SJSA1 (cell line): Measurements from ENCODE around the gene TP53BP1. TPM values are rescaled to one million over a fixed set of nuclear protein-coding genes. Genes with fewer than 3 reads are reported as not detected.
A peak's percentile ranks its signal among the peaks of the same experiment; 100 is the strongest.
"Not testable (repeated sequence)": the region's sequence is repeated elsewhere in the genome, so short reads cannot be mapped to it uniquely, and the experiment has no call there.

ENCODE experiments used
- DNase-seq, 2 experiments: peaks; one replicate each; pipeline ENCODE4 v3.0.0-alpha.2; 2015 to 2020; ENCODE audit warnings: low spot score in 2 of 2, low read depth in 1 of 2
- H3K27ac ChIP-seq: fragments of 250-450 bp; sonication (Bioruptor Pico); 2 replicates; pipeline ENCODE4 v1.5.1; 2020; ENCODE audit warnings: mild to moderate bottlenecking, moderate library complexity
- H3K27me3 ChIP-seq: fragments of 250-450 bp; sonication (Bioruptor Pico); replicated peaks from 2 replicates; pipeline ENCODE4 v1.5.1; 2020; ENCODE audit warnings: mild to moderate bottlenecking, moderate library complexity
- H3K36me3 ChIP-seq: fragments of 250-450 bp; sonication (Bioruptor Pico); 2 replicates; pipeline ENCODE4 v1.5.1; 2020; ENCODE audit warnings: mild to moderate bottlenecking
- H3K4me1 ChIP-seq: fragments of 250-450 bp; sonication (Bioruptor Pico); replicated peaks from 2 replicates; pipeline ENCODE4 v1.6.1; 2021; ENCODE audit warnings: mild to moderate bottlenecking
- H3K4me3 ChIP-seq: fragments of 250-450 bp; sonication (Bioruptor Pico); 2 replicates; pipeline ENCODE4 v1.5.1; 2020; ENCODE audit warnings: mild to moderate bottlenecking
- H3K9me3 ChIP-seq: fragments of 250-450 bp; sonication (Bioruptor Pico); replicated peaks from 2 replicates; pipeline ENCODE4 v1.5.1; 2020; ENCODE audit warnings: mild to moderate bottlenecking
- total RNA-seq: library from RNA; depleted of rRNA; stranded (reverse); fragments of >200 nt; shearing (Covaris generic); gene quantifications from 2 replicates; pipeline ENCODE4 v1.2.3, GENCODE V29; 2014; rRNA removed

TP53BP1 gene
- 22.2 and 31.2 TPM in 2 replicates for total RNA-seq

- peaks cover 35% of the 10 kb centered on the region for H3K36me3 ChIP-seq
- peak within 1 kb of the TSS; percentile 78 for H3K27ac ChIP-seq
- H3K4me1 ChIP-seq: peaks cover 11% of the 10 kb centered on the region
- peak within 1 kb of the TSS; percentile 77 for H3K4me3 ChIP-seq
- H3K27me3 ChIP-seq: no peaks in the 10 kb centered on the region
- H3K9me3 ChIP-seq: no peaks in the 10 kb centered on the region
- DNase-seq: peak; percentile 94 to 95
These were observed at the start of gene TP53BP1 for GRCh38 chr15:43492673-43493601. Gene TP53BP1 (minus strand): TSS chr15:43493156. CDS start chr15:43493043, 113 bp downstream.

DNA sequence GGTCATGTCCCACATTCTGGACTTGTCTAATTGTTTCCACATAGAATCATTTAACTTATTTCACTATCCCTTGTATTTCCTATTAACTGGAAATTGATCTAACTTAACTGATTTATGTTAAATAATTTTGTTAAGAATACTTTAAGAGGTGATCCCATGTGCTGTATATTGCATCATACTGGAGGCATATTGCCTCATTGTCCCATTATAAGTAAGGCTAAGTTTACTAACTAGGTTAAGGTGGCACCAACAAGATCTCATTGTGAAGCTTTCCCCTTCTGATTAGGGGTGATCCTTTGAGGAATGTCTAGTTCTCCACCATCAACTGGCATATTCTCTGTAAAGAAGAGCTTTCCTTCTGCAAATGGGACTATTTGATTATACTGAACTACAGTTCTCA lies 48.8 kb upstream of the TP53BP1 start:
- no peak overlapping the region for H3K27ac ChIP-seq
- H3K4me1 ChIP-seq: no peaks in the 10 kb centered on the region; the same call in 1 of the 2 replicates
- H3K4me3 ChIP-seq: no peak overlapping the region
- no peaks in the 10 kb centered on the region for H3K36me3 ChIP-seq
- no peaks in the 10 kb centered on the region for H3K27me3 ChIP-seq
- H3K9me3 ChIP-seq: no peaks in the 10 kb centered on the region
- no peak for DNase-seq

GRCh38 chr15:43538091-43538490 lies 45.1 kb upstream of the TP53BP1 start:
- DNase-seq: no peak
- Histone ChIP-seq H3K27ac (no peak overlapping the region), H3K36me3 (peaks cover 18% of the 10 kb centered on the region), H3K9me3 (no peaks in the 10 kb centered on the region), H3K4me1 (no peaks in the 10 kb centered on the region; the same call in 1 of the 2 replicates), H3K4me3 (no peak overlapping the region), H3K27me3 (no peaks in the 10 kb centered on the region)

DNA sequence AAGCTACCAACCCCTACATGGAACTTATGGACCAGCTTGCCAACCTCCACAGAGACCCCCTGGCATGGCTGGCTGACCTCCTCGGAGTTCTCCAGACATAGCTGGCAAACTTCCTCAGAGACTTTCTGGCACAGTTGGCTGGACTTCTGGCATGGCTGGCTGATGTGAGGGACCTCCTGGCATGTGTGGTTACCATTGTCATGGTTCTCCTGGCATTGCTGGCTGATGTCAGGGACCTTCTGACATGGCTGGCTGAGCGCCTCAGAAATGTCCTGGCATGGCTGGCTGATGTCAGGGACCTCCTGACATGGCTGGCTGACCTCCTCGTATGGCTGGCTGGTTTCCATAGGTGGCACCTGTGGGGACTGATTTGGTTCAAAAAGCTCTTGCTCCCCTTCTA lies 41.9 kb upstream of the TP53BP1 start:
- Histone ChIP-seq H3K4me3 (no peak overlapping the region), H3K36me3 (peaks cover 37% of the 10 kb centered on the region), H3K4me1 (no peaks in the 10 kb centered on the region; the same call in 1 of the 2 replicates), H3K27me3 (no peaks in the 10 kb centered on the region), H3K27ac (no peak overlapping the region), H3K9me3 (no peaks in the 10 kb centered on the region)
- no peak for DNase-seq

GRCh38 chr15:43532826-43533225 lies 39.9 kb upstream of the TP53BP1 start:
- not testable (repeated sequence) for H3K27me3 ChIP-seq, DNase-seq, H3K9me3 ChIP-seq, H3K4me3 ChIP-seq, H3K4me1 ChIP-seq, H3K27ac ChIP-seq
- peaks cover 58% of the 10 kb centered on the region for H3K36me3 ChIP-seq

- Histone ChIP-seq H3K36me3 (peaks cover 69% of the 10 kb centered on the region), H3K4me1 (no peaks in the 10 kb centered on the region), H3K27ac (no peak overlapping the region), H3K4me3 (no peak overlapping the region), H3K9me3 (no peaks in the 10 kb centered on the region), H3K27me3 (no peaks in the 10 kb centered on the region)
- DNase-seq: no peak
These were observed 38.2 kb upstream of the TP53BP1 start for GRCh38 chr15:43531018-43531670.

DNA sequence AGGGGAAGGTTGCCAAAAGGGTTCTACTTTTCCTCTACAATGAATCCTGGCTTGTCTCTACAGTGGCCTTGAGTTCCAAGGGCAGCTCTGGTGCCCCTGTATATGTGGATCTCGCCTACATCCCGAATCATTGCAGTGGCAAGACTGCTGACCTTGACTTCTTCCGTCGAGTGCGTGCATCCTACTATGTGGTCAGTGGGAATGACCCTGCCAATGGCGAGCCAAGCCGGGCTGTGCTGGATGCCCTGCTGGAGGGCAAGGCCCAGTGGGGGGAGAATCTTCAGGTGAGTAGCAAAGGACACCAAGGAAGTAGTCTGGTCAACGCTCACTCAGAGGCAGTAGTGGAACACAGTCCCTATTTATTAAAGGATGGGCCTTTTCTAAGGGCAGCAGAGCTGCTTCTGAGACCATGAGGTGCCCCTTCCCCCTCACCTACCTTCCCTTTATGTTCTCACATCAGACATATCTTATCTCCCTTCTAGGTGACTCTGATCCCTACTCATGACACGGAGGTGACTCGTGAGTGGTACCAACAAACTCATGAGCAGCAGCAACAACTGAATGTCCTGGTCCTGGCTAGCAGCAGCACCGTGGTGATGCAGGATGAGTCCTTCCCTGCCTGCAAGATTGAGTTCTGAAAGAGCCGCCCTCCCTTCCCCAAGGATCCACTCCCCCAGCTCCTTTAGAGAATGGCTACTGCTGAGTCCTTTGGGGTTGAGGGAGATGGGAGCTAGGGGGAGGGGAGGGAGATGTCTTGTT lies 36.8 kb upstream of the TP53BP1 start:
- Histone ChIP-seq H3K27me3 (no peaks in the 10 kb centered on the region), H3K4me3 (no peak overlapping the region), H3K27ac (no peak overlapping the region), H3K36me3 (peaks cover 76% of the 10 kb centered on the region), H3K4me1 (no peaks in the 10 kb centered on the region), H3K9me3 (no peaks in the 10 kb centered on the region)
- no peak for DNase-seq

- peaks cover 76% of the 10 kb centered on the region for H3K36me3 ChIP-seq
- no peaks in the 10 kb centered on the region for H3K4me1 ChIP-seq
- H3K4me3 ChIP-seq: no peak overlapping the region
- no peak overlapping the region for H3K27ac ChIP-seq
- no peak for DNase-seq
- H3K27me3 ChIP-seq: no peaks in the 10 kb centered on the region
- H3K9me3 ChIP-seq: no peaks in the 10 kb centered on the region
These were observed 36.2 kb upstream of the TP53BP1 start for GRCh38 chr15:43529141-43529540.

- no peaks in the 10 kb centered on the region for H3K4me1 ChIP-seq
- H3K4me3 ChIP-seq: no peak overlapping the region
- DNase-seq: no peak
- H3K27ac ChIP-seq: no peak overlapping the region
- no peaks in the 10 kb centered on the region for H3K9me3 ChIP-seq
- peaks cover 81% of the 10 kb centered on the region for H3K36me3 ChIP-seq
- H3K27me3 ChIP-seq: no peaks in the 10 kb centered on the region
These were observed 35.6 kb upstream of the TP53BP1 start for GRCh38 chr15:43528542-43529007.

- DNase-seq: no peak
- H3K36me3 ChIP-seq: peaks cover 87% of the 10 kb centered on the region
These were observed 35.0 kb upstream of the TP53BP1 start for GRCh38 chr15:43527802-43528541.

GRCh38 chr15:43527016-43527801 lies 34.3 kb upstream of the TP53BP1 start:
- peaks cover 94% of the 10 kb centered on the region for H3K36me3 ChIP-seq

More at GRCh38 chr15:43527802-43528541, 35.0 kb upstream of the TP53BP1 start:
- no peaks in the 10 kb centered on the region for H3K4me1 ChIP-seq
- no peaks in the 10 kb centered on the region for H3K9me3 ChIP-seq
- H3K4me3 ChIP-seq: no peak overlapping the region
- no peaks in the 10 kb centered on the region for H3K27me3 ChIP-seq
- no peak overlapping the region for H3K27ac ChIP-seq

GRCh38 chr15:43526261-43526930 lies 33.4 kb upstream of the TP53BP1 start:
- no peaks in the 10 kb centered on the region for H3K4me1 ChIP-seq
- no peaks in the 10 kb centered on the region for H3K27me3 ChIP-seq
- no peak overlapping the region for H3K27ac ChIP-seq
- no peaks in the 10 kb centered on the region for H3K9me3 ChIP-seq
- peaks cover 98% of the 10 kb centered on the region for H3K36me3 ChIP-seq
- no peak overlapping the region for H3K4me3 ChIP-seq
- no peak for DNase-seq

More at GRCh38 chr15:43527016-43527801, 34.3 kb upstream of the TP53BP1 start:
- H3K27ac ChIP-seq: no peak overlapping the region
- no peaks in the 10 kb centered on the region for H3K27me3 ChIP-seq
- DNase-seq: no peak
- no peak overlapping the region for H3K4me3 ChIP-seq
- no peaks in the 10 kb centered on the region for H3K4me1 ChIP-seq
- no peaks in the 10 kb centered on the region for H3K9me3 ChIP-seq
